SK-N-SH (cell line): ENCODE results near the gene FKBP5. TPM values are rescaled to one million over a fixed set of nuclear protein-coding genes. Genes with fewer than 3 reads are reported as not detected.

Experiments
- CTCF ChIA-PET: fragments of 300-600, 350-600 bp; formaldehyde crosslinking; extraction: SDS; loops from one replicate; lab custom pipeline; 2021; lab: Yijun Ruan, JAX
- POLR2A ChIA-PET: fragments of 350-600 bp; sonication (Branson Sonifier 250); formaldehyde crosslinking; extraction: SDS; loops from one replicate; lab custom pipeline; 2020; ENCODE audit warnings: antibody characterized with exemption, inconsistent platforms; lab: Yijun Ruan, JAX
- DNase-seq: peaks from one replicate; pipeline ENCODE4 v3.0.0; 2012
- H2AFZ ChIP-seq: fragments of 200-600 bp; sonication (generic); 2 replicates; pipeline ENCODE4 v1.8.1; 2016; ENCODE audit warnings: antibody characterized with exemption, mild to moderate bottlenecking, low read depth
- H3F3A ChIP-seq: fragments of 200-600 bp; sonication (generic); replicated peaks from 2 replicates; pipeline ENCODE3; 2016; ENCODE audit warnings: antibody characterized with exemption, mild to moderate bottlenecking; ENCODE audit not compliant: insufficient read depth
- H3K27ac ChIP-seq, 2 experiments: fragments of 200-500 bp in 1 of 2; fragments of 200-600 bp in 1 of 2; sonication (Bioruptor generic) in 1 of 2; sonication (generic), shearing (Covaris generic) in 1 of 2; 2 replicates each; pipeline versions ENCODE4 v1.5.1 to v1.6.1; 2014 to 2016; ENCODE audit warnings: low read depth in 2 of 2, inconsistent platforms in 1 of 2, low read length in 1 of 2, mild to moderate bottlenecking in 1 of 2, mixed read lengths in 1 of 2
- H3K27me3 ChIP-seq: fragments of 200-600 bp; sonication (generic), shearing (Covaris generic); 2 replicates; pipeline ENCODE4 v1.6.1; 2016; ENCODE audit warnings: mixed run types; ENCODE audit not compliant: insufficient read depth
- H3K36me3 ChIP-seq, 2 experiments: fragments of 200-500 bp in 1 of 2; fragments of 200-600 bp in 1 of 2; sonication (Bioruptor generic) in 1 of 2; sonication (generic) in 1 of 2; replicated peaks in 1 of 2; 2 replicates each; pipeline versions ENCODE3 to v1.5.1; 2014 to 2016; ENCODE audit warnings: low read length in 1 of 2, mild to moderate bottlenecking in 1 of 2; ENCODE audit not compliant: insufficient read depth in 2 of 2, control insufficient read depth in 1 of 2
- H3K4me1 ChIP-seq, 2 experiments: fragments of 200-500 bp in 1 of 2; fragments of 200-600 bp in 1 of 2; sonication (Bioruptor generic) in 1 of 2; sonication (generic), shearing (Covaris generic) in 1 of 2; 2 replicates each; pipeline versions ENCODE4 v1.5.1 to v1.6.1; 2014 to 2016; ENCODE audit warnings: low read depth in 1 of 2, low read length in 1 of 2, mixed run types in 1 of 2; ENCODE audit not compliant: insufficient read depth in 2 of 2, control insufficient read depth in 1 of 2
- H3K4me2 ChIP-seq: fragments of 200-600 bp; sonication (generic), shearing (Covaris generic); 2 replicates; pipeline ENCODE4 v1.6.1; 2017; ENCODE audit warnings: mixed run types
- H3K4me3 ChIP-seq, 2 experiments: fragments of 200-500 bp in 1 of 2; fragments of 200-600 bp in 1 of 2; sonication (Bioruptor generic) in 1 of 2; sonication (generic), shearing (Covaris generic) in 1 of 2; 2 replicates each; pipeline versions ENCODE4 v1.5.1 to v1.8.1; 2014 to 2016; ENCODE audit warnings: low read depth in 2 of 2, inconsistent platforms in 1 of 2, low read length in 1 of 2, mild to moderate bottlenecking in 1 of 2, mixed read lengths in 1 of 2, moderate library complexity in 1 of 2
- H3K79me2 ChIP-seq: fragments of 200-600 bp; sonication (generic); 2 replicates; pipeline ENCODE4 v1.8.1; 2017; ENCODE audit warnings: mild to moderate bottlenecking; ENCODE audit not compliant: insufficient read depth
- H3K9ac ChIP-seq: fragments of 200-600 bp; sonication (generic); 2 replicates; pipeline ENCODE4 v1.6.1; 2017; ENCODE audit warnings: mixed run types
- H3K9me2 ChIP-seq: fragments of 200-600 bp; sonication (generic); 2 replicates; pipeline ENCODE4 v1.6.1; 2017; ENCODE audit warnings: mixed run types
- H3K9me3 ChIP-seq: fragments of 200-600 bp; sonication (generic); 2 replicates; pipeline ENCODE4 v1.6.1; 2017; ENCODE audit warnings: mixed run types, mild to moderate bottlenecking, moderate library complexity
- H4K20me1 ChIP-seq: fragments of 200-600 bp; sonication (generic); 2 replicates; pipeline ENCODE4 v1.6.1; 2017; ENCODE audit warnings: mild to moderate bottlenecking, mixed run types; ENCODE audit not compliant: insufficient read depth
- FOSL2 ChIP-seq: IDR thresholded peaks from 2 replicates; pipeline ENCODE4 v1.4.0; 2012; ENCODE audit warnings: low read depth, mild to moderate bottlenecking, moderate library complexity, borderline replicate concordance
- FOXM1 ChIP-seq: IDR thresholded peaks from 2 replicates; pipeline ENCODE4 v1.4.0; 2012; ENCODE audit warnings: low read depth, mild to moderate bottlenecking
- JUND ChIP-seq: IDR thresholded peaks from 2 replicates; pipeline ENCODE4 v1.4.0; 2012
- MXI1 ChIP-seq: IDR thresholded peaks from 2 replicates; pipeline ENCODE4 v1.6.1; 2012; ENCODE audit warnings: mild to moderate bottlenecking, low read depth, low read length, improper control_type of control experiment
- NFIC ChIP-seq: IDR thresholded peaks from 2 replicates; pipeline ENCODE4 v1.4.0; 2012; ENCODE audit warnings: borderline replicate concordance
- NRF1 ChIP-seq: IDR thresholded peaks from 2 replicates; pipeline ENCODE4 v1.6.1; 2012; ENCODE audit warnings: low read depth, mild to moderate bottlenecking, low read length
- WGBS: methylation state at CpG from one replicate; pipeline ENCODE4 v1.1.6; 2017; ENCODE audit warnings: low lambda C conversion rate; 5-methylcytosine and 5-hydroxymethylcytosine counted together
- polyA plus RNA-seq, 3 experiments: library from polyadenylated mRNA; depleted of rRNA; stranded (reverse); fragments of >200 nt; gene quantifications; 2 replicates each; pipeline ENCODE4 v1.2.3, GENCODE V29; 2012
- TF ChIP-seq, protein P1 (sequence below): IDR thresholded peaks from 2 replicates; pipeline ENCODE4 v1.6.1; 2012; ENCODE audit warnings: mild to moderate bottlenecking, low read depth, low read length, moderate library complexity
- TF ChIP-seq, protein P2 (sequence below): fragments of 150-350 bp; IDR thresholded peaks from 2 replicates; pipeline ENCODE4 v1.6.1; 2016; ENCODE audit warnings: mild to moderate bottlenecking, low read depth, low read length
- TF ChIP-seq, protein P3 (sequence below): IDR thresholded peaks from 2 replicates; pipeline ENCODE4; 2012
- TF ChIP-seq, protein P4 (sequence below): fragments of 150-350 bp; IDR thresholded peaks from 2 replicates; pipeline ENCODE4 v1.6.1; 2017; ENCODE audit warnings: antibody characterized with exemption, low read length, low read depth, borderline replicate concordance
- TF ChIP-seq, protein P5 (sequence below): IDR thresholded peaks from 2 replicates; pipeline ENCODE4 v1.4.0; 2012; ENCODE audit warnings: low read depth, borderline replicate concordance

Gene FKBP5
- polyA plus RNA-seq, 1 of the 3 experiments (the other 2 are of a cell fraction), result 5.1 TPM

DNA sequence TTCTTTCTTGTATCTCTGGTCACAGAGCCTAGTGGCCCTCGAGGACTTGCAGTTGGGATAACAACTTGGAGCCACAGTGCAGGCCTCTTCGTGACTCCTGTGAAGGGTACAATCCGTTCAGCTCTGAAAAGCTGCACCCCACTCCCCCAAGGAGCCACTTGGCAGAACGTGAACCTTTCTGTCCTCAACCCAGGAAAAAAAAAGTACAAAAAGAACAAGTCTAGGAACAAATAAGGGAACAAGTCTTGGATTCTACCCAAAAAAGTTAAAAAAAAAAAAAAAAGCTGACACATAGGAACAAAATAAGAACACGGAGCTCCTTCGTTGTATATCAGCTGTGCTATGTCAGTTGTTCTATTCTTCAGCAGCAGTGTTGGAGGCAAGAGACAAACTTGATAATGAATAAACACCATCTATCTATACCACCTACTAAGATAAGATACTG lies 98.1 kb downstream of the FKBP5 start (continued):
- TF ChIP-seq, protein P1, sequence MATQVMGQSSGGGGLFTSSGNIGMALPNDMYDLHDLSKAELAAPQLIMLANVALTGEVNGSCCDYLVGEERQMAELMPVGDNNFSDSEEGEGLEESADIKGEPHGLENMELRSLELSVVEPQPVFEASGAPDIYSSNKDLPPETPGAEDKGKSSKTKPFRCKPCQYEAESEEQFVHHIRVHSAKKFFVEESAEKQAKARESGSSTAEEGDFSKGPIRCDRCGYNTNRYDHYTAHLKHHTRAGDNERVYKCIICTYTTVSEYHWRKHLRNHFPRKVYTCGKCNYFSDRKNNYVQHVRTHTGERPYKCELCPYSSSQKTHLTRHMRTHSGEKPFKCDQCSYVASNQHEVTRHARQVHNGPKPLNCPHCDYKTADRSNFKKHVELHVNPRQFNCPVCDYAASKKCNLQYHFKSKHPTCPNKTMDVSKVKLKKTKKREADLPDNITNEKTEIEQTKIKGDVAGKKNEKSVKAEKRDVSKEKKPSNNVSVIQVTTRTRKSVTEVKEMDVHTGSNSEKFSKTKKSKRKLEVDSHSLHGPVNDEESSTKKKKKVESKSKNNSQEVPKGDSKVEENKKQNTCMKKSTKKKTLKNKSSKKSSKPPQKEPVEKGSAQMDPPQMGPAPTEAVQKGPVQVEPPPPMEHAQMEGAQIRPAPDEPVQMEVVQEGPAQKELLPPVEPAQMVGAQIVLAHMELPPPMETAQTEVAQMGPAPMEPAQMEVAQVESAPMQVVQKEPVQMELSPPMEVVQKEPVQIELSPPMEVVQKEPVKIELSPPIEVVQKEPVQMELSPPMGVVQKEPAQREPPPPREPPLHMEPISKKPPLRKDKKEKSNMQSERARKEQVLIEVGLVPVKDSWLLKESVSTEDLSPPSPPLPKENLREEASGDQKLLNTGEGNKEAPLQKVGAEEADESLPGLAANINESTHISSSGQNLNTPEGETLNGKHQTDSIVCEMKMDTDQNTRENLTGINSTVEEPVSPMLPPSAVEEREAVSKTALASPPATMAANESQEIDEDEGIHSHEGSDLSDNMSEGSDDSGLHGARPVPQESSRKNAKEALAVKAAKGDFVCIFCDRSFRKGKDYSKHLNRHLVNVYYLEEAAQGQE, result no peak
- TF ChIP-seq JUND (no peak), FOSL2 (no peak), MXI1 (no peak), NFIC (no peak), FOXM1 (no peak), NRF1 (no peak)
- TF ChIP-seq, protein P2, sequence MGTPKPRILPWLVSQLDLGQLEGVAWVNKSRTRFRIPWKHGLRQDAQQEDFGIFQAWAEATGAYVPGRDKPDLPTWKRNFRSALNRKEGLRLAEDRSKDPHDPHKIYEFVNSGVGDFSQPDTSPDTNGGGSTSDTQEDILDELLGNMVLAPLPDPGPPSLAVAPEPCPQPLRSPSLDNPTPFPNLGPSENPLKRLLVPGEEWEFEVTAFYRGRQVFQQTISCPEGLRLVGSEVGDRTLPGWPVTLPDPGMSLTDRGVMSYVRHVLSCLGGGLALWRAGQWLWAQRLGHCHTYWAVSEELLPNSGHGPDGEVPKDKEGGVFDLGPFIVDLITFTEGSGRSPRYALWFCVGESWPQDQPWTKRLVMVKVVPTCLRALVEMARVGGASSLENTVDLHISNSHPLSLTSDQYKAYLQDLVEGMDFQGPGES, result no peak
- TF ChIP-seq, protein P3, sequence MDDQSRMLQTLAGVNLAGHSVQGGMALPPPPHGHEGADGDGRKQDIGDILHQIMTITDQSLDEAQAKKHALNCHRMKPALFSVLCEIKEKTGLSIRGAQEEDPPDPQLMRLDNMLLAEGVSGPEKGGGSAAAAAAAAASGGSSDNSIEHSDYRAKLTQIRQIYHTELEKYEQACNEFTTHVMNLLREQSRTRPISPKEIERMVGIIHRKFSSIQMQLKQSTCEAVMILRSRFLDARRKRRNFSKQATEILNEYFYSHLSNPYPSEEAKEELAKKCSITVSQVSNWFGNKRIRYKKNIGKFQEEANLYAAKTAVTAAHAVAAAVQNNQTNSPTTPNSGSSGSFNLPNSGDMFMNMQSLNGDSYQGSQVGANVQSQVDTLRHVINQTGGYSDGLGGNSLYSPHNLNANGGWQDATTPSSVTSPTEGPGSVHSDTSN, result no peak

DNA sequence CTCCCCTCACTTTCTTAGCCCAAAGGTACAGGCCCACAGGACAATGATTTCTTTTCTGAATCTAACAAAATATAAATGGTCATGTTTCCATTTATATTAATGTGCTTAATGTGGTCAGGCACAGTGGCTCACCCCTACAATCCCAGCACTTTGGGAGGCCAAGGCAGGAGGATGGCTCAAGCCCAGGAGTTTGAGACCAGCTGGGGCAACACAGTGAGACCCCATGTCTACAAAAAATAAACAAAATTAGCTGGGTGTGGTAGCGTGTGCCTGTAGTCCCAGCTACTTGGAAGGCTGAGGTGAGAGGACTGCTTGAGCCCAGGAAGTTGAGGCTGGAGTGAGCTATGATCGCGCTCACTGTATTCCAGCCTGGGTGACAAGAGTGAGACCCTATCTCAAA lies 98.8 kb downstream of the FKBP5 start:
- Histone ChIP-seq H3K4me2 (no peak overlapping the region), H3K4me1 (peaks cover 0 to 13% of the 10 kb centered on the region in 2 experiments; a peak in 2 of 4 replicates), H3F3A (peaks cover 5% of the 10 kb centered on the region), H3K79me2 (no peaks in the 10 kb centered on the region), H2AFZ (no peak overlapping the region), H3K4me3 (no peak overlapping the region), H3K27ac (no peak overlapping the region), H3K36me3 (no peaks in the 10 kb centered on the region), H3K9ac (no peak overlapping the region), H3K9me2 (no peaks in the 10 kb centered on the region), H3K9me3 (no peaks in the 10 kb centered on the region), H4K20me1 (no peaks in the 10 kb centered on the region), H3K27me3 (no peaks in the 10 kb centered on the region)
- TF ChIP-seq, protein P4, sequence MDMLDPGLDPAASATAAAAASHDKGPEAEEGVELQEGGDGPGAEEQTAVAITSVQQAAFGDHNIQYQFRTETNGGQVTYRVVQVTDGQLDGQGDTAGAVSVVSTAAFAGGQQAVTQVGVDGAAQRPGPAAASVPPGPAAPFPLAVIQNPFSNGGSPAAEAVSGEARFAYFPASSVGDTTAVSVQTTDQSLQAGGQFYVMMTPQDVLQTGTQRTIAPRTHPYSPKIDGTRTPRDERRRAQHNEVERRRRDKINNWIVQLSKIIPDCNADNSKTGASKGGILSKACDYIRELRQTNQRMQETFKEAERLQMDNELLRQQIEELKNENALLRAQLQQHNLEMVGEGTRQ, result no peak
- TF ChIP-seq, protein P5, sequence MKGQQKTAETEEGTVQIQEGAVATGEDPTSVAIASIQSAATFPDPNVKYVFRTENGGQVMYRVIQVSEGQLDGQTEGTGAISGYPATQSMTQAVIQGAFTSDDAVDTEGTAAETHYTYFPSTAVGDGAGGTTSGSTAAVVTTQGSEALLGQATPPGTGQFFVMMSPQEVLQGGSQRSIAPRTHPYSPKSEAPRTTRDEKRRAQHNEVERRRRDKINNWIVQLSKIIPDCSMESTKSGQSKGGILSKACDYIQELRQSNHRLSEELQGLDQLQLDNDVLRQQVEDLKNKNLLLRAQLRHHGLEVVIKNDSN, result no peak
- no peak for DNase-seq
- 100% methylated on average over 3 of the region's 3 CpGs for WGBS
- POLR2A ChIA-PET, result no interaction called here
- CTCF ChIA-PET, result interaction anchor here (1.1 to 16.4 kb wide), 5 partner anchors 67 to 145 kb away, joined by 3 to 271 read pairs (median 6); partner anchors contain the start of gene ARMC12
